Suprapubic skin (tissue), 4 donors: ENCODE measurements around the gene ANG.

Experiments
- CTCF ChIP-seq, 2 donors: fragments of 200-600 bp in 1 of 2; fragments of 450-650 bp in 1 of 2; sonication (generic) in 1 of 2; IDR thresholded peaks; one replicate each; pipeline ENCODE4 v1.5.1; 2016 to 2019; ENCODE audit warnings: antibody characterized with exemption in 2 of 2, mild to moderate bottlenecking in 1 of 2, moderate library complexity in 1 of 2
- EP300 ChIP-seq: sonication (generic); formaldehyde crosslinking; IDR thresholded peaks from one replicate; pipeline ENCODE4 v1.6.1; 2017; ENCODE audit warnings: antibody characterized with exemption
- POLR2A ChIP-seq, 2 donors: fragments of 450-650 bp; IDR thresholded peaks; one replicate each; pipeline ENCODE4 v1.6.1; 2017; ENCODE audit warnings: antibody characterized with exemption in 2 of 2, mild to moderate bottlenecking in 2 of 2, moderate library complexity in 2 of 2
- POLR2AphosphoS5 ChIP-seq, 3 donors: sonication (generic); formaldehyde crosslinking; IDR thresholded peaks; one replicate each; pipeline ENCODE4 v1.6.1; 2017; ENCODE audit warnings: antibody characterized with exemption in 3 of 3

- no peak for TF ChIP-seq CTCF (IDR thresholded peaks at IDR 0.05)
- no peak for TF ChIP-seq POLR2A (IDR thresholded peaks at IDR 0.05)
- no peak for TF ChIP-seq POLR2AphosphoS5 (IDR thresholded peaks at IDR 0.05)
- no peak for TF ChIP-seq EP300
Measured at GRCh38 chr14:20659336-20659735, 29.2 kb upstream of the ANG start.
